Muscle layer of duodenum (tissue), 2 donors: Measurements from ENCODE around the gene MAP1A.
"Not testable (repeated sequence)": the region's sequence is repeated elsewhere in the genome, so short reads cannot be mapped to it uniquely, and the experiment has no call there.

ENCODE experiments used
- H3K27ac ChIP-seq: one replicate; pipeline ENCODE4 v1.7.0; 2013; ENCODE audit warnings: mild to moderate bottlenecking, low read length
- H3K27me3 ChIP-seq: one replicate; pipeline ENCODE4 v1.7.0; 2013; ENCODE audit warnings: low read depth, mild to moderate bottlenecking, control low read depth, low read length
- H3K36me3 ChIP-seq, 2 donors: one replicate each; pipeline ENCODE4 v1.7.0; 2013; ENCODE audit warnings: low read length in 2 of 2, control low read depth in 1 of 2, mild to moderate bottlenecking in 1 of 2; ENCODE audit not compliant: insufficient read depth in 2 of 2, control insufficient read depth in 1 of 2
- H3K4me1 ChIP-seq, 2 donors: one replicate each; pipeline ENCODE4 v1.7.0; 2013; ENCODE audit warnings: low read length in 2 of 2, mild to moderate bottlenecking in 2 of 2, control low read depth in 1 of 2, moderate library complexity in 1 of 2; ENCODE audit not compliant: insufficient read depth in 2 of 2, control insufficient read depth in 1 of 2
- H3K4me3 ChIP-seq, 2 donors: one replicate each; pipeline ENCODE4 v1.7.0; 2013; ENCODE audit warnings: low read length in 2 of 2, low read depth in 1 of 2, mild to moderate bottlenecking in 1 of 2
- H3K9me3 ChIP-seq, 2 donors: one replicate each; pipeline ENCODE4 v1.7.0; 2013; ENCODE audit warnings: low read length in 2 of 2, control low read depth in 1 of 2, mild to moderate bottlenecking in 1 of 2; ENCODE audit not compliant: control insufficient read depth in 1 of 2
- donor health status: healthy.

The MAP1A gene

DNA sequence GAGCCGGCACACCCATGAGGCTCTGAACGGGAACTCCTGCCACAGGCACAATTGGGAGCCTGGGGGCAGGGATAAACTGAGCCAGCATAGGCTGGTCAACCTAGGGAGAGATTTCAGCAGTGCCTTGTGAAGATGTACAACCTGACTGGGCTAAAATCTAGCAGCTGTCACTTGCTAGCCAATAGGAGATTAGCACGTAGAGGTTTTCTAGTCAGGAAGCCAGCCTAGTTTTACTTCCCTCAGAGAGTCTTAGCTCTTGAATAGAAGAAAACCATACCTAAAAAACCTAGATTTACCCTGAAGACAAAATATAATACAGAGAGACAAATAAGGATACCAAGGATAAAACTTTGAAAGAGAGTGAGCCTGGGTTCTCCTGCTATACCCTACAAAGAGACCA is 45.3 kb downstream of the MAP1A start:
- H3K9me3 ChIP-seq, H3K4me3 ChIP-seq, H3K27ac ChIP-seq, H3K4me1 ChIP-seq, H3K27me3 ChIP-seq, H3K36me3 ChIP-seq: not testable (repeated sequence)

DNA sequence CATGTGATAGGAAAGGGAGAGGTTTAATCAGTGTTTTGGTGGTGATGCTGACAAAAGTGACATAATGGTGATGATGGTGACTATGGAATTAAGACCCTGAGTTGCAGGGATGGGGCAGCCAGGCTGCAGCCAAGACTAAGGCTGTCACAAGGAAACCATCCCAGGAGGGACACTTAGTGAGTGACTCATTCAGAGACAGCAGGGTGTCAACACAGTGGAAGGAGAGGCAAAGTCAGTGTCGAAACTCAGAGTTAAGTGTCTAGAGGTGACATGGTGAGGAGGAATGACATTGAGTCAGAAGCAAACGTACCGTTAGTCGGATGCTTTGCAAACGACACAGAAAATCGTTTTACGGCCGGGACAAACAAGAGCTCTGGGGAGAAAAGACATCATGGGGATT is 46.4 kb downstream of the MAP1A start:
- H3K36me3 ChIP-seq, H3K4me1 ChIP-seq, H3K9me3 ChIP-seq, H3K27ac ChIP-seq, H3K4me3 ChIP-seq, H3K27me3 ChIP-seq: not testable (repeated sequence)

- H3K36me3 ChIP-seq, H3K27ac ChIP-seq, H3K27me3 ChIP-seq, H3K4me3 ChIP-seq, H3K9me3 ChIP-seq, H3K4me1 ChIP-seq: not testable (repeated sequence)
Measured at GRCh38 chr15:43566615-43567014, 49.2 kb downstream of the MAP1A start.

DNA sequence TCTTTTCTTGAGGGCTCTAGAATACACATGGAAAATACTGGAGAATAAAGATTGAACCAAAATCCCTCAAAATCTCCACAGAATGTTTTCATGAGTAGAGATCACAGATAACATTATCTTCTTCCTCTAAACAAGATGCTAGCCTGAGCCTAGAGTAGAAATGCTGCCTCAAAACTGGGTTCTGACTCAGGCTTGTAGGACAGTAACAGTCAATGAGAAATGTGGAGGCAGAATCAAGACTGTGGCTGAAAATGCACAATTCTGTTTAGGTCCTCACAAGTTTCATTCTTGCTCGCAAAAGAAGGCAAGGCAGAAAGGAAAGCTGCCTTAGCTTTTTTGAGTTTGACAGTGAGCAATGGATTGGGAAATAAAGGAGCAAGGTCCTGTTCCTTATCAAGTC is 57.2 kb downstream of the MAP1A start:
- H3K9me3 ChIP-seq, H3K4me1 ChIP-seq, H3K36me3 ChIP-seq, H3K27me3 ChIP-seq, H3K27ac ChIP-seq, H3K4me3 ChIP-seq: not testable (repeated sequence)
